ENCODE results near the gene ATG7.

GRCh38 chr3:11392014-11392859 is 120.0 kb downstream of the ATG7 start:
- TF ChIP-seq CTCF (IDR thresholded peaks at IDR 0.05) = no peak
- no peak for TF ChIP-seq POLR2A (IDR thresholded peaks at IDR 0.05)

Data from uterus (tissue), 2 donors.